ENCODE results near the gene ACVRL1. TPM values are rescaled to one million over a fixed set of nuclear protein-coding genes. Genes with fewer than 3 reads are reported as not detected.

ACVRL1 gene
- total RNA-seq, 1 experiment from 2014 or later = 0.98 TPM

GRCh38 chr12:51934080-51934479 lies 26.8 kb downstream of the ACVRL1 start:
- H3K4me1 Mint-ChIP-seq = no peaks in the 10 kb centered on the region

More at GRCh38 chr12:51934080-51934479, 26.8 kb downstream of the ACVRL1 start:
- ATAC-seq = no peak
- no peak overlapping the region for H3K4me3 Mint-ChIP-seq
- DNase-seq (ENCODE audit: low spot score) = no peak
- no peak for TF ChIP-seq PRRX2 (CRISPR knock-in tag; IDR thresholded peaks at IDR 0.05)
- no peak for TF ChIP-seq TP53 (CRISPR knock-in tag; IDR thresholded peaks at IDR 0.05)
- no peak for TF ChIP-seq ESRRA (CRISPR knock-in tag; IDR thresholded peaks at IDR 0.05; ENCODE audit: borderline replicate concordance)
- TF ChIP-seq NR1H2 (CRISPR knock-in tag; IDR thresholded peaks at IDR 0.05) = no peak
- no peak for TF ChIP-seq KAT7 (CRISPR knock-in tag; IDR thresholded peaks at IDR 0.05; ENCODE audit: borderline replicate concordance)
- no peak for TF ChIP-seq ZNF532 (CRISPR knock-in tag; IDR thresholded peaks at IDR 0.05; ENCODE audit: borderline replicate concordance)
- TF ChIP-seq FOXK1 (CRISPR knock-in tag; IDR thresholded peaks at IDR 0.05) = no peak
- no peak for TF ChIP-seq GRHL2 (CRISPR knock-in tag; IDR thresholded peaks at IDR 0.05; ENCODE audit: insufficient replicate concordance, severe bottlenecking)
- no peak for TF ChIP-seq ZNF396 (CRISPR knock-in tag; IDR thresholded peaks at IDR 0.05; ENCODE audit: borderline replicate concordance)
- TF ChIP-seq GABPB1 (CRISPR knock-in tag; IDR thresholded peaks at IDR 0.05) = no peak
- TF ChIP-seq ZNF425 (CRISPR knock-in tag; conservative IDR thresholded peaks at IDR 0.05) = no peak
- TF ChIP-seq PRDM15 (CRISPR knock-in tag; IDR thresholded peaks at IDR 0.05) = no peak
- ChIA-PET POLR2A (no interaction called here), CTCF (interaction anchor here (1.2 to 3.2 kb wide), 3 partner anchors 11 to 59 kb away, joined by 5 to 13 read pairs (median 11); no protein-coding TSS in a partner anchor)
- no peak overlapping the region for H3K27ac Mint-ChIP-seq
- peaks cover 6% of the 10 kb centered on the region; the same call in 1 of the 2 replicates for H3K27me3 Mint-ChIP-seq (ENCODE audit: low read depth)
- peaks cover 5% of the 10 kb centered on the region; the same call in 1 of the 2 replicates for H3K9me3 Mint-ChIP-seq
- H3K36me3 Mint-ChIP-seq = no peaks in the 10 kb centered on the region

All from WTC11 (cell line).